HEK293 (cell line): Measurements from ENCODE around the gene KCNC1.

Experiments
- CTCF ChIA-PET: fragments of 350-600 bp; formaldehyde crosslinking; extraction: SDS; loops from one replicate; lab custom pipeline; 2021; ENCODE audit warnings: antibody characterized with exemption; lab: Yijun Ruan, JAX
- POLR2A ChIA-PET: fragments of 300-600 bp; formaldehyde crosslinking; extraction: SDS; loops from one replicate; lab custom pipeline; 2020; ENCODE audit warnings: antibody characterized with exemption, inconsistent platforms; lab: Yijun Ruan, JAX
- H3K27ac ChIP-seq: fragments of 200-500 bp; sonication (Bioruptor generic); 2 replicates; pipeline ENCODE4 v1.5.1; 2014; ENCODE audit warnings: low read depth, low read length, control low read depth, inconsistent platforms; ENCODE audit errors: extremely low read depth
- H3K36me3 ChIP-seq, 2 experiments: fragments of 200-500 bp in 1 of 2; sonication (Bioruptor generic) in 1 of 2; 1 replicate in 1 of 2; 2 replicates in 1 of 2; pipeline ENCODE4 v1.5.1; 2014 to 2017; ENCODE audit warnings: inconsistent platforms in 2 of 2, low read length in 2 of 2; ENCODE audit not compliant: control insufficient read depth in 2 of 2, insufficient read depth in 1 of 2
- H3K4me1 ChIP-seq: fragments of 200-500 bp; sonication (Bioruptor generic); 2 replicates; pipeline ENCODE4 v1.5.1; 2014; ENCODE audit warnings: mild to moderate bottlenecking, low read length, inconsistent platforms; ENCODE audit not compliant: control insufficient read depth, insufficient read depth
- H3K4me3 ChIP-seq: 2 replicates; pipeline ENCODE4 v1.5.1; 2011; ENCODE audit warnings: low read depth, mild to moderate bottlenecking, control low read depth, low read length, moderate library complexity
- H3K9me3 ChIP-seq: fragments of 200-500 bp; sonication (Bioruptor generic); 2 replicates; pipeline ENCODE4 v1.5.1; 2014; ENCODE audit warnings: low read depth, low read length, inconsistent platforms; ENCODE audit not compliant: control insufficient read depth, insufficient read depth
- BCL11A ChIP-seq: fragments of 450-650 bp; formaldehyde crosslinking; IDR thresholded peaks from 2 replicates; pipeline ENCODE4 v1.5.1; 2016; ENCODE audit warnings: low read depth, missing biosample characterization, missing genetic modification characterization
- FEZF1 ChIP-seq: fragments of 450-650 bp; formaldehyde crosslinking; IDR thresholded peaks from 2 replicates; pipeline ENCODE4 v1.5.1; 2016; ENCODE audit warnings: missing biosample characterization, missing genetic modification characterization
- GLIS1 ChIP-seq: fragments of 450-650 bp; formaldehyde crosslinking; IDR thresholded peaks from 2 replicates; pipeline ENCODE4 v1.5.1; 2016; ENCODE audit warnings: missing biosample characterization, missing genetic modification characterization
- HOXD13 ChIP-seq: sonication (generic); formaldehyde crosslinking; IDR thresholded peaks from 2 replicates; pipeline ENCODE4 v1.8.0; 2022; ENCODE audit warnings: missing genetic modification reagents, borderline replicate concordance
- OVOL3 ChIP-seq: fragments of 450-650 bp; formaldehyde crosslinking; IDR thresholded peaks from 2 replicates; pipeline ENCODE4 v1.5.1; 2016; ENCODE audit warnings: missing biosample characterization, missing genetic modification characterization
- SCRT2 ChIP-seq: fragments of 450-650 bp; formaldehyde crosslinking; IDR thresholded peaks from 2 replicates; pipeline ENCODE4 v1.5.1; 2016; ENCODE audit warnings: missing biosample characterization, missing genetic modification characterization
- WT1 ChIP-seq: fragments of 450-650 bp; formaldehyde crosslinking; IDR thresholded peaks from 2 replicates; pipeline ENCODE4 v1.5.1; 2016; ENCODE audit warnings: missing biosample characterization, missing genetic modification characterization
- ZBTB8A ChIP-seq: fragments of 450-650 bp; formaldehyde crosslinking; IDR thresholded peaks from 2 replicates; pipeline ENCODE4 v1.5.1; 2016; ENCODE audit warnings: missing biosample characterization, missing genetic modification characterization
- ZNF24 ChIP-seq: fragments of 450-650 bp; formaldehyde crosslinking; IDR thresholded peaks from 2 replicates; pipeline ENCODE4 v1.5.1; 2016; ENCODE audit warnings: missing biosample characterization, missing genetic modification characterization
- ZNF391 ChIP-seq: fragments of 450-650 bp; formaldehyde crosslinking; IDR thresholded peaks from 2 replicates; pipeline ENCODE4 v1.5.1; 2016; ENCODE audit warnings: low read depth, missing biosample characterization, missing genetic modification characterization, borderline replicate concordance
- ZNF433 ChIP-seq: fragments of 450-650 bp; formaldehyde crosslinking; IDR thresholded peaks from 2 replicates; pipeline ENCODE4 v1.5.1; 2016; ENCODE audit warnings: missing biosample characterization, missing genetic modification characterization, low read depth
- ZNF571 ChIP-seq: fragments of 450-650 bp; formaldehyde crosslinking; IDR thresholded peaks from 2 replicates; pipeline ENCODE4 v1.5.0; 2017; ENCODE audit warnings: missing biosample characterization, missing genetic modification characterization
- ZNF626 ChIP-seq: fragments of 450-650 bp; sonication (Bioruptor Pico); formaldehyde crosslinking; IDR thresholded peaks from 2 replicates; pipeline ENCODE4 v1.5.1; 2018; ENCODE audit warnings: missing biosample characterization, missing genetic modification characterization, inconsistent platforms
- ZNF677 ChIP-seq: fragments of 450-650 bp; IDR thresholded peaks from 2 replicates; pipeline ENCODE4 v1.5.0; 2018; ENCODE audit warnings: missing biosample characterization, mild to moderate bottlenecking, missing genetic modification characterization, moderate library complexity
- ZNF830 ChIP-seq: fragments of 450-650 bp; IDR thresholded peaks from 2 replicates; pipeline ENCODE4 v1.5.0; 2018; ENCODE audit warnings: missing biosample characterization, missing genetic modification characterization, low read depth, mild to moderate bottlenecking, moderate library complexity
- TF ChIP-seq, protein P1 (sequence below): fragments of 450-650 bp; formaldehyde crosslinking; IDR thresholded peaks from 2 replicates; pipeline ENCODE4; 2016; ENCODE audit warnings: missing biosample characterization, missing genetic modification characterization
- TF ChIP-seq, protein P2 (sequence below): fragments of 450-650 bp; formaldehyde crosslinking; IDR thresholded peaks from 2 replicates; pipeline ENCODE4 v1.5.1; 2016; ENCODE audit warnings: missing biosample characterization, missing genetic modification characterization
- TF ChIP-seq, protein P3 (sequence below): fragments of 450-650 bp; formaldehyde crosslinking; IDR thresholded peaks from 2 replicates; pipeline ENCODE4 v1.5.1; 2016; ENCODE audit warnings: missing biosample characterization, missing genetic modification characterization
- TF ChIP-seq, protein P4 (sequence below): fragments of 450-650 bp; formaldehyde crosslinking; IDR thresholded peaks from 2 replicates; pipeline ENCODE4 v1.5.1; 2016; ENCODE audit warnings: missing biosample characterization, missing genetic modification characterization
- TF ChIP-seq, protein P5 (sequence below): fragments of 450-650 bp; formaldehyde crosslinking; IDR thresholded peaks from 2 replicates; pipeline ENCODE4 v1.5.1; 2016; ENCODE audit warnings: missing biosample characterization, missing genetic modification characterization, low read depth
- TF ChIP-seq, protein P6 (sequence below): fragments of 450-650 bp; formaldehyde crosslinking; IDR thresholded peaks from 2 replicates; pipeline ENCODE4 v1.5.1; 2017; ENCODE audit warnings: missing biosample characterization, missing genetic modification characterization
- TF ChIP-seq, protein P7 (sequence below): fragments of 450-650 bp; formaldehyde crosslinking; IDR thresholded peaks from 2 replicates; pipeline ENCODE4 v1.5.1; 2016; ENCODE audit warnings: missing biosample characterization, missing genetic modification characterization
- TF ChIP-seq, protein P8 (sequence below): fragments of 450-650 bp; formaldehyde crosslinking; IDR thresholded peaks from 2 replicates; pipeline ENCODE4 v1.5.1; 2017; ENCODE audit warnings: missing biosample characterization, missing genetic modification characterization

The KCNC1 gene

DNA sequence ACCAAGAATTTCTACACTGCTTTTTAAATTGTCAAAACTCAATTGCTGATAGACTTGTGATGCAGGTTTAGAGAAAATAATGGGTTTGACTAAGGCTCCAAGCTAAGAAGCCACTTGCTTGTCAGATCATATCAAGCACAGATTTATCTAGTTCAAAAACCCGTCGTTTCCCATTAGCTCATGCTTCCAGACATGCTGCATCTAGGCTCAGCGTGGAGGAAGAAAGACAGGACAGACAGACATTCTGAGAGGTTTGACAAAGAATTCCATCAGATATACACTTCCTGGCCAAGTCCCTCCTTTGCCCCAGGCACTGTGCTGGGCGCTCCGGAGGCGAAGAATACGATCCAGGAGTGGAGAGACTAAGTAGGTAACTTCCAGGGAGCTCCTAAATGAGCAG, 76.8 kb downstream of the KCNC1 start:
- ChIA-PET CTCF (interaction anchor here (0.6 to 2.3 kb wide), 3 partner anchors 9 to 81 kb away, joined by 3 to 7 read pairs (median 5); no protein-coding TSS in a partner anchor), POLR2A (no interaction called here)
- Histone ChIP-seq H3K27ac (no peak overlapping the region), H3K4me1 (no peaks in the 10 kb centered on the region), H3K4me3 (no peak overlapping the region), H3K9me3 (no peaks in the 10 kb centered on the region), H3K36me3 (no peaks in the 10 kb centered on the region)
- TF ChIP-seq ZNF626 (no peak), HOXD13 (no peak), ZNF571 (tag by site-specific recombination) (no peak), ZBTB8A (tag by site-specific recombination) (no peak), ZNF677 (no peak), SCRT2 (tag by site-specific recombination) (no peak), ZNF830 (tag by site-specific recombination) (no peak), ZNF24 (tag by site-specific recombination) (no peak), FEZF1 (tag by site-specific recombination) (no peak), ZNF391 (tag by site-specific recombination) (no peak), OVOL3 (tag by site-specific recombination) (no peak), ZNF433 (tag by site-specific recombination) (no peak), WT1 (tag by site-specific recombination) (no peak)
- TF ChIP-seq, protein P1, sequence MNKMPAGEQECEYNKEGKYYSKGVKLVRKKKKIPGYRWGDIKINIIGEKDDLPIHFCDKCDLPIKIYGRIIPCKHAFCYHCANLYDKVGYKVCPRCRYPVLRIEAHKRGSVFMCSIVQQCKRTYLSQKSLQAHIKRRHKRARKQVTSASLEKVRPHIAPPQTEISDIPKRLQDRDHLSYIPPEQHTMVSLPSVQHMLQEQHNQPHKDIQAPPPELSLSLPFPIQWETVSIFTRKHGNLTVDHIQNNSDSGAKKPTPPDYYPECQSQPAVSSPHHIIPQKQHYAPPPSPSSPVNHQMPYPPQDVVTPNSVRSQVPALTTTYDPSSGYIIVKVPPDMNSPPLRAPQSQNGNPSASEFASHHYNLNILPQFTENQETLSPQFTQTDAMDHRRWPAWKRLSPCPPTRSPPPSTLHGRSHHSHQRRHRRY (tag by site-specific recombination), result no peak
- TF ChIP-seq, protein P2, sequence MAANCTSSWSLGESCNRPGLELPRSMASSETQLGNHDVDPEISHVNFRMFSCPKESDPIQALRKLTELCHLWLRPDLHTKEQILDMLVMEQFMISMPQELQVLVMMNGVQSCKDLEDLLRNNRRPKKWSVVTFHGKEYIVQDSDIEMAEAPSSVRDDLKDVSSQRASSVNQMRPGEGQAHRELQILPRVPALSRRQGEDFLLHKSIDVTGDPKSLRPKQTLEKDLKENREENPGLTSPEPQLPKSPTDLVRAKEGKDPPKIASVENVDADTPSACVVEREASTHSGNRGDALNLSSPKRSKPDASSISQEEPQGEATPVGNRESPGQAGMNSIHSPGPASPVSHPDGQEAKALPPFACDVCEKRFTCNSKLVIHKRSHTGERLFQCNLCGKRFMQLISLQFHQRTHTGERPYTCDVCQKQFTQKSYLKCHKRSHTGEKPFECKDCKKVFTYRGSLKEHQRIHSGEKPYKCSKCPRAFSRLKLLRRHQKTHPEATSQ, result no peak
- TF ChIP-seq, protein P3, sequence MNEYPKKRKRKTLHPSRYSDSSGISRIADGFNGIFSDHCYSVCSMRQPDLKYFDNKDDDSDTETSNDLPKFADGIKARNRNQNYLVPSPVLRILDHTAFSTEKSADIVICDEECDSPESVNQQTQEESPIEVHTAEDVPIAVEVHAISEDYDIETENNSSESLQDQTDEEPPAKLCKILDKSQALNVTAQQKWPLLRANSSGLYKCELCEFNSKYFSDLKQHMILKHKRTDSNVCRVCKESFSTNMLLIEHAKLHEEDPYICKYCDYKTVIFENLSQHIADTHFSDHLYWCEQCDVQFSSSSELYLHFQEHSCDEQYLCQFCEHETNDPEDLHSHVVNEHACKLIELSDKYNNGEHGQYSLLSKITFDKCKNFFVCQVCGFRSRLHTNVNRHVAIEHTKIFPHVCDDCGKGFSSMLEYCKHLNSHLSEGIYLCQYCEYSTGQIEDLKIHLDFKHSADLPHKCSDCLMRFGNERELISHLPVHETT (tag by site-specific recombination), result no peak
- TF ChIP-seq, protein P4, sequence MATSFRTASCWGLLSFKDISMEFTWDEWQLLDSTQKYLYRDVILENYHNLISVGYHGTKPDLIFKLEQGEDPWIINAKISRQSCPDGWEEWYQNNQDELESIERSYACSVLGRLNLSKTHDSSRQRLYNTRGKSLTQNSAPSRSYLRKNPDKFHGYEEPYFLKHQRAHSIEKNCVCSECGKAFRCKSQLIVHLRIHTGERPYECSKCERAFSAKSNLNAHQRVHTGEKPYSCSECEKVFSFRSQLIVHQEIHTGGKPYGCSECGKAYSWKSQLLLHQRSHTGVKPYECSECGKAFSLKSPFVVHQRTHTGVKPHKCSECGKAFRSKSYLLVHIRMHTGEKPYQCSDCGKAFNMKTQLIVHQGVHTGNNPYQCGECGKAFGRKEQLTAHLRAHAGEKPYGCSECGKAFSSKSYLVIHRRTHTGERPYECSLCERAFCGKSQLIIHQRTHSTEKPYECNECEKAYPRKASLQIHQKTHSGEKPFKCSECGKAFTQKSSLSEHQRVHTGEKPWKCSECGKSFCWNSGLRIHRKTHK (tag by site-specific recombination), result no peak

DNA sequence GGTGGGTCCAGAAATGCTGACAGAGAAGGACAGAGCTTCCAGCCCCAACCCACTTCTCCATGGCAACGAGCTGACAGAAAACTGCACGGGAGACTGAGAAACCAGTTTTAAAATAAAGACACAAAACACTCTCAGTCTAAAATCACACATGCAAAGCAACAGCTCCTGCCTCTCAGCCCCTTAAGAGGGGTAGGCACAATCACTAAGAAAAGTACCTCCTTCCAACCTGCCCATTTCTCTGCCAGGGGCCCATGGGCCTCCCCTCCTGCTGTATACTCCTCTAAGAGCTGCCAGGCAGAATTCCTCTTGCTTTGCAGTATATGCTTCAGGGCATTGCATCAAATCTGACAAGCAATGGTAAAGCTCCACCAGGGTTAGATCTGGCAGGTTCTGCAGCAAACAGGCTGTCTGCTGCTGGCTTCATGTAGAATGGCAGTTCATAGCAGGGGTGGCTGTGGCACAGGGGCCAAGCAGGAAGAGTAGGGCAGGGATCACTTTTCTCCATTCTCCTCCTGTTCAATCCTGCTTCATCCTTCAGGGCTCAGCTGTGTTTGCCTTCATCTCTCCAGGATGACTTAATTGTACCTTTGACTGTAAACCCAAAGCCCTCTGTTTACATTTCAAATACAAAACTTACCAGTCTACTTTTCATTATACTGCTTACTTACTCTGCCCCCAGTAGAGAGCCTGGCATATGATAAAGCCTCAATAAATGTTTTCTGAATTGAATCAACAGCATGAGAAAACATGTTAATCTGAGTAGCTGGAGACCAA, 77.7 kb downstream of the KCNC1 start:
- TF ChIP-seq, protein P5, sequence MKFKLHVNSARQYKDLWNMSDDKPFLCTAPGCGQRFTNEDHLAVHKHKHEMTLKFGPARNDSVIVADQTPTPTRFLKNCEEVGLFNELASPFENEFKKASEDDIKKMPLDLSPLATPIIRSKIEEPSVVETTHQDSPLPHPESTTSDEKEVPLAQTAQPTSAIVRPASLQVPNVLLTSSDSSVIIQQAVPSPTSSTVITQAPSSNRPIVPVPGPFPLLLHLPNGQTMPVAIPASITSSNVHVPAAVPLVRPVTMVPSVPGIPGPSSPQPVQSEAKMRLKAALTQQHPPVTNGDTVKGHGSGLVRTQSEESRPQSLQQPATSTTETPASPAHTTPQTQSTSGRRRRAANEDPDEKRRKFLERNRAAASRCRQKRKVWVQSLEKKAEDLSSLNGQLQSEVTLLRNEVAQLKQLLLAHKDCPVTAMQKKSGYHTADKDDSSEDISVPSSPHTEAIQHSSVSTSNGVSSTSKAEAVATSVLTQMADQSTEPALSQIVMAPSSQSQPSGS (tag by site-specific recombination), result no peak
- TF ChIP-seq, protein P6, sequence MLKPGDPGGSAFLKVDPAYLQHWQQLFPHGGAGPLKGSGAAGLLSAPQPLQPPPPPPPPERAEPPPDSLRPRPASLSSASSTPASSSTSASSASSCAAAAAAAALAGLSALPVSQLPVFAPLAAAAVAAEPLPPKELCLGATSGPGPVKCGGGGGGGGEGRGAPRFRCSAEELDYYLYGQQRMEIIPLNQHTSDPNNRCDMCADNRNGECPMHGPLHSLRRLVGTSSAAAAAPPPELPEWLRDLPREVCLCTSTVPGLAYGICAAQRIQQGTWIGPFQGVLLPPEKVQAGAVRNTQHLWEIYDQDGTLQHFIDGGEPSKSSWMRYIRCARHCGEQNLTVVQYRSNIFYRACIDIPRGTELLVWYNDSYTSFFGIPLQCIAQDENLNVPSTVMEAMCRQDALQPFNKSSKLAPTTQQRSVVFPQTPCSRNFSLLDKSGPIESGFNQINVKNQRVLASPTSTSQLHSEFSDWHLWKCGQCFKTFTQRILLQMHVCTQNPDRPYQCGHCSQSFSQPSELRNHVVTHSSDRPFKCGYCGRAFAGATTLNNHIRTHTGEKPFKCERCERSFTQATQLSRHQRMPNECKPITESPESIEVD, result 0 out of 2 replicates have a peak, but pooled peaks have one; percentile 21
- peak; percentile 76 for TF ChIP-seq GLIS1 (tag by site-specific recombination)
- TF ChIP-seq, protein P7, sequence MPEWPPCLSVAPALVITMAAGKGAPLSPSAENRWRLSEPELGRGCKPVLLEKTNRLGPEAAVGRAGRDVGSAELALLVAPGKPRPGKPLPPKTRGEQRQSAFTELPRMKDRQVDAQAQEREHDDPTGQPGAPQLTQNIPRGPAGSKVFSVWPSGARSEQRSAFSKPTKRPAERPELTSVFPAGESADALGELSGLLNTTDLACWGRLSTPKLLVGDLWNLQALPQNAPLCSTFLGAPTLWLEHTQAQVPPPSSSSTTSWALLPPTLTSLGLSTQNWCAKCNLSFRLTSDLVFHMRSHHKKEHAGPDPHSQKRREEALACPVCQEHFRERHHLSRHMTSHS (tag by site-specific recombination), result no peak
- no peak for TF ChIP-seq BCL11A
- TF ChIP-seq, protein P8, sequence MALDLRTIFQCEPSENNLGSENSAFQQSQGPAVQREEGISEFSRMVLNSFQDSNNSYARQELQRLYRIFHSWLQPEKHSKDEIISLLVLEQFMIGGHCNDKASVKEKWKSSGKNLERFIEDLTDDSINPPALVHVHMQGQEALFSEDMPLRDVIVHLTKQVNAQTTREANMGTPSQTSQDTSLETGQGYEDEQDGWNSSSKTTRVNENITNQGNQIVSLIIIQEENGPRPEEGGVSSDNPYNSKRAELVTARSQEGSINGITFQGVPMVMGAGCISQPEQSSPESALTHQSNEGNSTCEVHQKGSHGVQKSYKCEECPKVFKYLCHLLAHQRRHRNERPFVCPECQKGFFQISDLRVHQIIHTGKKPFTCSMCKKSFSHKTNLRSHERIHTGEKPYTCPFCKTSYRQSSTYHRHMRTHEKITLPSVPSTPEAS, result no peak
- TF ChIP-seq, all 188 proteins: peak for 2
- H3K27ac ChIP-seq, result no peak overlapping the region
- POLR2A ChIA-PET, result interaction anchor here (0.6 kb wide), 1 partner anchor 1092 kb away, joined by 4 read pairs; no protein-coding TSS in a partner anchor
- no peaks in the 10 kb centered on the region for H3K36me3 ChIP-seq
- CTCF ChIA-PET, result interaction anchor here (0.7 to 2.3 kb wide), 4 partner anchors 16 to 81 kb away, joined by 3 to 7 read pairs (median 4); no protein-coding TSS in a partner anchor
- no peak overlapping the region for H3K4me3 ChIP-seq
- H3K9me3 ChIP-seq, result no peaks in the 10 kb centered on the region
- no peaks in the 10 kb centered on the region for H3K4me1 ChIP-seq
